ENCODE results near the gene ZFP2. TPM values are rescaled to one million over a fixed set of nuclear protein-coding genes. Genes with fewer than 3 reads are reported as not detected.
A peak's percentile ranks its signal among the peaks of the same experiment; 100 is the strongest.

ZFP2 gene
- total and polyA plus RNA-seq, 2 of the 13 experiments (the other 11 are each of a cell fraction or from before 2014, with no cell fraction given): 0.27 to 0.42 TPM

- no peak for TF ChIP-seq MYPOP (CRISPR knock-in tag; IDR thresholded peaks at IDR 0.05)
- no peak for TF ChIP-seq KDM5A (IDR thresholded peaks at IDR 0.05; ENCODE audit: borderline replicate concordance, low read length)
- TF ChIP-seq GABPB1 (CRISPR knock-in tag; IDR thresholded peaks at IDR 0.05): peak; percentile 81
- no peak for TF ChIP-seq PCBP1 (IDR thresholded peaks at IDR 0.05; ENCODE audit: borderline replicate concordance, low read depth, low read length)
- no peak for TF ChIP-seq ZXDC (CRISPR knock-in tag; IDR thresholded peaks at IDR 0.05)
- TF ChIP-seq MED1 (CRISPR knock-in tag; IDR thresholded peaks at IDR 0.05): peak; percentile 28; the same call in 1 of the 2 replicates
- TF ChIP-seq THYN1 (CRISPR knock-in tag; IDR thresholded peaks at IDR 0.05; ENCODE audit: borderline replicate concordance, low read depth): no peak
- TF ChIP-seq ARID4A (CRISPR knock-in tag; IDR thresholded peaks at IDR 0.05; ENCODE audit: borderline replicate concordance): peak; percentile 52; the same call in 1 of the 2 replicates
- no peak for TF ChIP-seq ZNF282 (IDR thresholded peaks at IDR 0.05; ENCODE audit: partially characterized antibody)
These were observed at the start of gene ZFP2 (continued) for GRCh38 chr5:178895615-178896571.
